ENCODE data around the gene ZEB2. TPM values are rescaled to one million over a fixed set of nuclear protein-coding genes. Genes with fewer than 3 reads are reported as not detected.

ZEB2 gene
- total and polyA plus RNA-seq, 2 of the 8 experiments (the other 6 are each of a cell fraction or from before 2014, with no cell fraction given), result 0.38 TPM; not detected in 1

GRCh38 chr2:144508172-144508851, 11.6 kb downstream of the ZEB2 start (continued):
- TF ChIP-seq SIN3A (conservative IDR thresholded peaks at IDR 0.05 in 1 of 2, IDR thresholded peaks at IDR 0.05 in 1 of 2; ENCODE audit: low read depth in 1 of 2, low read length in 2 of 2), result no peak
- TF ChIP-seq NRF1 (IDR thresholded peaks at IDR 0.05; ENCODE audit: low read depth, low read length), result no peak
- no peak for TF ChIP-seq CTCF (IDR thresholded peaks at IDR 0.05; ENCODE audit: control extremely low read depth in 1 of 3, insufficient read depth in 1 of 3, low read depth in 1 of 3, low read length in 3 of 3)
- no peak for TF ChIP-seq YY1 (IDR thresholded peaks at IDR 0.05; ENCODE audit: low read depth, low read length)
- no peak for TF ChIP-seq TBP (IDR thresholded peaks at IDR 0.05; ENCODE audit: low read depth, low read length)
- no peak for TF ChIP-seq SUZ12 (IDR thresholded peaks at IDR 0.05; ENCODE audit: low read length)
- no peak for TF ChIP-seq HDAC6 (IDR thresholded peaks at IDR 0.05; ENCODE audit: low read depth, low read length)
- no peak for TF ChIP-seq MAFK (IDR thresholded peaks at IDR 0.05; ENCODE audit: low read depth, low read length)
